ENCODE results near the gene CAPN14. TPM values are rescaled to one million over a fixed set of nuclear protein-coding genes. Genes with fewer than 3 reads are reported as not detected.

Gene CAPN14
- total RNA-seq, 1 experiment from 2014 or later = 0.05 TPM

- H3K27me3 ChIP-seq (ENCODE audit: control insufficient read depth, insufficient read depth, low read length) = no peaks in the 10 kb centered on the region; the same call in 1 of the 2 replicates
- TF ChIP-seq, protein P1, sequence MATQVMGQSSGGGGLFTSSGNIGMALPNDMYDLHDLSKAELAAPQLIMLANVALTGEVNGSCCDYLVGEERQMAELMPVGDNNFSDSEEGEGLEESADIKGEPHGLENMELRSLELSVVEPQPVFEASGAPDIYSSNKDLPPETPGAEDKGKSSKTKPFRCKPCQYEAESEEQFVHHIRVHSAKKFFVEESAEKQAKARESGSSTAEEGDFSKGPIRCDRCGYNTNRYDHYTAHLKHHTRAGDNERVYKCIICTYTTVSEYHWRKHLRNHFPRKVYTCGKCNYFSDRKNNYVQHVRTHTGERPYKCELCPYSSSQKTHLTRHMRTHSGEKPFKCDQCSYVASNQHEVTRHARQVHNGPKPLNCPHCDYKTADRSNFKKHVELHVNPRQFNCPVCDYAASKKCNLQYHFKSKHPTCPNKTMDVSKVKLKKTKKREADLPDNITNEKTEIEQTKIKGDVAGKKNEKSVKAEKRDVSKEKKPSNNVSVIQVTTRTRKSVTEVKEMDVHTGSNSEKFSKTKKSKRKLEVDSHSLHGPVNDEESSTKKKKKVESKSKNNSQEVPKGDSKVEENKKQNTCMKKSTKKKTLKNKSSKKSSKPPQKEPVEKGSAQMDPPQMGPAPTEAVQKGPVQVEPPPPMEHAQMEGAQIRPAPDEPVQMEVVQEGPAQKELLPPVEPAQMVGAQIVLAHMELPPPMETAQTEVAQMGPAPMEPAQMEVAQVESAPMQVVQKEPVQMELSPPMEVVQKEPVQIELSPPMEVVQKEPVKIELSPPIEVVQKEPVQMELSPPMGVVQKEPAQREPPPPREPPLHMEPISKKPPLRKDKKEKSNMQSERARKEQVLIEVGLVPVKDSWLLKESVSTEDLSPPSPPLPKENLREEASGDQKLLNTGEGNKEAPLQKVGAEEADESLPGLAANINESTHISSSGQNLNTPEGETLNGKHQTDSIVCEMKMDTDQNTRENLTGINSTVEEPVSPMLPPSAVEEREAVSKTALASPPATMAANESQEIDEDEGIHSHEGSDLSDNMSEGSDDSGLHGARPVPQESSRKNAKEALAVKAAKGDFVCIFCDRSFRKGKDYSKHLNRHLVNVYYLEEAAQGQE (IDR thresholded peaks at IDR 0.05; ENCODE audit: insufficient read depth in 1 of 2, low read depth in 2 of 2, low read length in 1 of 2) = no peak
- TF ChIP-seq, protein P2, sequence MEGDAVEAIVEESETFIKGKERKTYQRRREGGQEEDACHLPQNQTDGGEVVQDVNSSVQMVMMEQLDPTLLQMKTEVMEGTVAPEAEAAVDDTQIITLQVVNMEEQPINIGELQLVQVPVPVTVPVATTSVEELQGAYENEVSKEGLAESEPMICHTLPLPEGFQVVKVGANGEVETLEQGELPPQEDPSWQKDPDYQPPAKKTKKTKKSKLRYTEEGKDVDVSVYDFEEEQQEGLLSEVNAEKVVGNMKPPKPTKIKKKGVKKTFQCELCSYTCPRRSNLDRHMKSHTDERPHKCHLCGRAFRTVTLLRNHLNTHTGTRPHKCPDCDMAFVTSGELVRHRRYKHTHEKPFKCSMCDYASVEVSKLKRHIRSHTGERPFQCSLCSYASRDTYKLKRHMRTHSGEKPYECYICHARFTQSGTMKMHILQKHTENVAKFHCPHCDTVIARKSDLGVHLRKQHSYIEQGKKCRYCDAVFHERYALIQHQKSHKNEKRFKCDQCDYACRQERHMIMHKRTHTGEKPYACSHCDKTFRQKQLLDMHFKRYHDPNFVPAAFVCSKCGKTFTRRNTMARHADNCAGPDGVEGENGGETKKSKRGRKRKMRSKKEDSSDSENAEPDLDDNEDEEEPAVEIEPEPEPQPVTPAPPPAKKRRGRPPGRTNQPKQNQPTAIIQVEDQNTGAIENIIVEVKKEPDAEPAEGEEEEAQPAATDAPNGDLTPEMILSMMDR (IDR thresholded peaks at IDR 0.05) = no peak
- TF ChIP-seq TCF7L2 (IDR thresholded peaks at IDR 0.05; ENCODE audit: low read depth, low read length) (no peak), SIN3A (IDR thresholded peaks at IDR 0.05; ENCODE audit: borderline replicate concordance, insufficient read depth, low read depth, low read length) (no peak), POLR2AphosphoS5 (IDR thresholded peaks at IDR 0.05; ENCODE audit: low read depth, low read length) (no peak)
- no peaks in the 10 kb centered on the region for H3K36me3 ChIP-seq (ENCODE audit: control insufficient read depth, insufficient read depth, low read length)
- ChIA-PET CTCF (no interaction called here), POLR2A (no interaction called here)
- no peak overlapping the region for H3K4me3 ChIP-seq (ENCODE audit: low read depth in 2 of 2, low read length in 2 of 2)
- H3K27ac ChIP-seq (ENCODE audit: low read length) = no peak overlapping the region
- in situ Hi-C loops (cut with HindIII; ENCODE audit: low pct_unique_long_range_greater_than_20kb, low sequenced_read_pairs) (no loop called here), intact Hi-C loops (cut with micrococcal nuclease; ENCODE audit: unreplicated experiment) (loop anchor here (10.0 kb wide), 1 partner anchor 108 kb away; no protein-coding TSS in a partner anchor)
- no peaks in the 10 kb centered on the region for H3K4me1 ChIP-seq (ENCODE audit: control insufficient read depth, insufficient read depth, low read length)
- BruUV-seq (replicated peaks) = no TSS peak
- ATAC-seq (no peak), DNase-seq (ENCODE audit: low read depth, low spot score) (no peak)
- no peaks in the 10 kb centered on the region for H3K9me3 ChIP-seq (ENCODE audit: control insufficient read depth, insufficient read depth, low read depth, low read length)
Measured at GRCh38 chr2:31196622-31197021, 20.7 kb downstream of the CAPN14 start.

GRCh38 chr2:31193806-31194205, 23.5 kb downstream of the CAPN14 start:
- intact Hi-C loops (cut with micrococcal nuclease; ENCODE audit: unreplicated experiment) = loop anchor here (10.0 kb wide), 1 partner anchor 111 kb away; no protein-coding TSS in a partner anchor
- no TSS peak for BruUV-seq (replicated peaks)
- no peaks in the 10 kb centered on the region for H3K4me1 ChIP-seq (ENCODE audit: control insufficient read depth, insufficient read depth, low read length)
- H3K27me3 ChIP-seq (ENCODE audit: control insufficient read depth, insufficient read depth, low read length) = peaks cover 4% of the 10 kb centered on the region; the same call in 1 of the 2 replicates
- ATAC-seq (no peak), DNase-seq (ENCODE audit: low read depth, low spot score) (no peak)
- no peak for TF ChIP-seq TCF7L2 (IDR thresholded peaks at IDR 0.05; ENCODE audit: low read depth, low read length)
- TF ChIP-seq, protein P1 (IDR thresholded peaks at IDR 0.05; ENCODE audit: insufficient read depth in 1 of 2, low read depth in 2 of 2, low read length in 1 of 2) = no peak
- TF ChIP-seq SIN3A (IDR thresholded peaks at IDR 0.05; ENCODE audit: borderline replicate concordance, insufficient read depth, low read depth, low read length) = no peak
- TF ChIP-seq POLR2AphosphoS5 (IDR thresholded peaks at IDR 0.05; ENCODE audit: low read depth, low read length) = no peak
- TF ChIP-seq, protein P2 (IDR thresholded peaks at IDR 0.05) = no peak
- no peak overlapping the region for H3K27ac ChIP-seq (ENCODE audit: low read length)
- ChIA-PET CTCF (no interaction called here), POLR2A (no interaction called here)
- no peaks in the 10 kb centered on the region for H3K9me3 ChIP-seq (ENCODE audit: control insufficient read depth, insufficient read depth, low read depth, low read length)
- H3K4me3 ChIP-seq (ENCODE audit: low read depth in 2 of 2, low read length in 2 of 2) = no peak overlapping the region
- no peaks in the 10 kb centered on the region for H3K36me3 ChIP-seq (ENCODE audit: control insufficient read depth, insufficient read depth, low read length)
- in situ Hi-C loops (cut with HindIII; ENCODE audit: low pct_unique_long_range_greater_than_20kb, low sequenced_read_pairs) = no loop called here

Measured in Panc1 (cell line).